LHCN-M2 (cell line): ENCODE measurements around the gene AHNAK2. TPM values are rescaled to one million over a fixed set of nuclear protein-coding genes. Genes with fewer than 3 reads are reported as not detected.

Experiments
- DNase-seq: peaks from one replicate; pipeline ENCODE4 v3.0.0-alpha.2; 2012; ENCODE audit warnings: low read depth
- total RNA-seq: library from RNA; depleted of rRNA; stranded (reverse); fragments of >200 nt; gene quantifications from 2 replicates; pipeline ENCODE4 v1.2.3, GENCODE V29; 2014

AHNAK2 gene
- total RNA-seq, 1 experiment from 2014 or later = 88.2 TPM

DNA sequence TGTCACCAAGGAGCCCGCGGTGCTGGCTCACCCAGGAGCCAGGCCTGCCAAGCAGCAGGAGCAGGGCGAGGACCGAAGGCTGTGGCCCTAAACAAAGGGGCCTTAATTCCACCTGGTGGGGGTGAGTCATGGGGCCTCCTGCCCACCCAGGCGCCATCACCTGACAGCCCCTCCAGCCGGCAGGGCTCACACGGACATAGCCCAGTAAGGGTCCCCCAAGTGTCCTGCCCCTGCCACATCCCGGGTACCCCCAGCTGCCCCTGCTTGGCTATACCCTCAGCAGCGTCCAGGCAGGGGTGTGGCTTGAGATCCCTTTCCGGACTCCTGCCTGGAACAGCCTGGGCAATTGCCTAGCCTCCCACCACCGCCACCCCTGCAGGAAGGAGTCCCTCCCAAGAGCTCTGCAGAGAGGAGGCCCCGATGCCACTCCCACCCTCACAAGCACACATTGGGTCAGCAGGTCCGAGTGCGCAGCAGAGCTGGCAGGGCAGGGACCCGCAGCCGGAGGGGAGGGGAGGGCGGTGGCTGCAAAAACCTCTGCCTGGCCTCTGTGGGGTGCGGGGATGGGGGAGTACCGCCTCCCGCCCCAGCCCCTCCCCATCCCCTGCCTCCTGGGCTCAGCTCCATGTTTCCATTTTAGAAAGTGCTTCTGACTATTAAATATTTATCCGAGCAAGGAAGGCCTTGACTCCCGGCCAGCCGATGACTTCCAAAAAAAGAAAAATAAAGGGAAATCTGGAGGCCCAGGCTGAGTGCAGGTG, 4.6 kb downstream of the AHNAK2 start:
- peak; percentile 87 for DNase-seq

DNA sequence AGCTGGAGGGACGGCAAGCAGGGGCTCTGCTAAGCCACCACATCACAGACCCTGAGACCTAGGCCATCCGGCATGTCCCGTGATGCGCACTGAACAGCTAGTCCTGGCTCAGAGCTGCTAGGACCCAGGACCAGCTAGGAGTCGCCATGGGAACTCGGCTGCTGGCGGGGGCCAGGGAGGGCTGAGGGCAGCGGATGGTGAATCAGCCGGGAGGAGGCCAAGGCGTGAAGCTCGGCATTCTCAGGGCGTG, 5.1 kb downstream of the AHNAK2 start:
- peak; percentile 97 for DNase-seq

DNA sequence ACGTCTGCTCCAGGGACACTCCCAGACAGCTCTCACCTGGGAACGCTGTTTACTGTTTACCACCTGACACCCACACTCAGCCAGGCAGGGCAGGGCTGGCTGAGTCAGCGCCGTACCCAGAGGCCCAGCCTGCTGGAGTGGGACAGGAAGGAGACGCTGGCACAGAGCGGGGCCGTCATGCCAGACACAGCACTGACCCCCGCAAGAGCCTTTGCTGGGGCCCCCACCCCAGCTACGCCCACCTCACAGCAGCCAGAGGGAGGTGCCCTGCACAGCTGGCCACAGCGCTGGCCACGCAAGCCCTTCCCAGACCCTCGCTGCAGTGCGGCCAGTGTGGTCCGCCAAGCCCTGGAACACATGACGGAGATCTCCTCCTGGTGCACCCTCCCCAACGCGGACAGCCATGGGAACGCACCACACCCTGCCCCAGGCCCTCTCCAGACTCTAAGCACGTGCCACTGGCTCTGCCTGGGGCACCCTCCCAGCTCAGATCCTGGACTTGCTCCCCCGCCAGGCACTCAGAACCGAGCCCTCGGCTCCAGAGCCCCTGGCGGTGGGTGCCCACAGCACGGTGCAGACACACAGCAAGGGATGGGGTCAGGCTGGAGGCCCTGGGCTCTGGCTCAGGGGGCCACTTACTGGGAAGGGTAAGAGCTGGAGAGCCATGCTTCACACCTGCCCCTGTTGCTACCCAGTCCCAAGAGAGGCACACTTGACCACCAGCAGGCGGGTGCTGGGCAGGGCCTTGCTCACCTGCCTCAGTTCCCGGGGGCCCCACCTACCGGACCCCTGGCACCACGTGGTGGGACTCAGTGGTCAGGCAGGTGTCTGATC, 5.7 kb downstream of the AHNAK2 start:
- DNase-seq = peak; percentile 73

DNA sequence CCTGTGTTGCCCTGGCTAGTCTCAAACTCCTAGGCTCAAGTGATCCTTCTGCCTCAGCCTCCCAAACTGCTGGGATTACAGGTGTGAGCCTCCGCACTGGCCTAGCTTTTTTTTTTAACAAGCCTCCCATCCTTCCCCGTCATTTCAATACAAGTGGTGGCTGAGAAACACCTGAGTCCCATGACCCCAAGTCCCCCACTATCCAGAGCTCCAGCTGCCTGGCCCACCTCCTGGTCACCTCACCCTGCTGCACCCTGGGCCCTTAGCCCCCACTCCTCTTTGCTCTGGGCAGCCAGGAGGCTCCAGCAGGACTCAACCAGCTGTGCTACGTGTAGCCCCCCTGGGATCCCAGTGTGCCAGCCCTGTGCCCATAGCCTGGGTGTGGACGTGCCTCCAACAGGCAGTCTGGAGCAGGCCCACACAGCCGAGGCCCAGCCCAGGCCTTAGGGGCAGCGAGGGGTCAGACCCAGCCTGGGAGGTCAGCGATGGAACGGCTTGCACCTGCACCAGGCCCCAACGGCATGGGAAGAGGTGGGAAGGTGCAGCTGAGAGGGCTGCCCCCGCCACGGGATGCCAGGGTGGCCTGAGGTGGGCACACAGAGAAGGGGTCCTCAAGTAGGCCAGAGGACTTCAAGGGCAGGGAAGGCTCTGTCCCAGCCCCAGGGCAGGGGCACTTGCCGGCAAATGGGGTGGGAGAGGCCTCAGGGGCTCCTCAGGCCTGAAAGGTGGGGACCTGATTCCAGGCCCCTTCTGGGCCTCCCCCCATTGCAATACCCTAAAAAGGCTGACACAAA, 6.5 kb downstream of the AHNAK2 start:
- DNase-seq = no peak

DNA sequence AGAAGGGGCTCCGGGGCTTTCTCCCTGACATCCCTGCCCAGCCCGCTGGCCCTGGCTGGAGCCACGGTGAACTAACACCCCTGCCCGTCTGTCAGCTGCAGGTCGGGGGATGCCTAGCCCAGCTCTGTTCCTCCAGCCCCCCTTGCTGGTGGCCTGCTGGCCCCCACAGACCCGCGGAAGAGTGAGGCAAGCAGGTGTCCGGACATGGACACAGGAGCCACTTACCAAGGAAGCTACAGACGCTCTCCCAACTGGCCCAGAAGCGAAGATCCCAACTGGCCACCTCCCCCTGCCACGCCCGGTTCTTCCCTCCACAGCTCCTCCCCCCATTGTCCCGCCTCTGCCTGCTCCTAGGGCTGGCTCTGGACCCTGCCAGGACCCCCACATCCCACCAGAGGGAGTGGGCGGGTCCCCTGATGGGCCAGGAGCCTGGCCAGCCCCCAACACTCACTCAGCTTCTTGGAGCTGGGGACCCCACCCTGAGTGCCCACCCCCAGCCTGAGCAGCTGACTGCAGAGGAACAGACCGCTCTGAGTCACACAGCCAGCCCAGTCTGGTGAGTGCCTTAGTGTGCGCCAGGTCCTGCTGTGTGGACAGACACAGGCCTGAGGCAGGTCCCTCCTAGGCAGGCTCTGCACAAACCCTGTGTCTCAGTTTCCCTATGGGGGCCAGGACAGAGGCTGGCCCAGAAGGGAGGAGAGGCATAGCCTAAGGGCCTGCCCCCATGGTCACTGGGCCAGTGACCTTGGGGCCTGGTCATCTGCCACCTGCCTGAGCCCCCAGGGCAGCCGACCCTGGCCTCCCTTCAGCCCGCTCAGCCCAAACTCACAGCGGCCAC, 7.7 kb downstream of the AHNAK2 start:
- peak; percentile 96 for DNase-seq

DNA sequence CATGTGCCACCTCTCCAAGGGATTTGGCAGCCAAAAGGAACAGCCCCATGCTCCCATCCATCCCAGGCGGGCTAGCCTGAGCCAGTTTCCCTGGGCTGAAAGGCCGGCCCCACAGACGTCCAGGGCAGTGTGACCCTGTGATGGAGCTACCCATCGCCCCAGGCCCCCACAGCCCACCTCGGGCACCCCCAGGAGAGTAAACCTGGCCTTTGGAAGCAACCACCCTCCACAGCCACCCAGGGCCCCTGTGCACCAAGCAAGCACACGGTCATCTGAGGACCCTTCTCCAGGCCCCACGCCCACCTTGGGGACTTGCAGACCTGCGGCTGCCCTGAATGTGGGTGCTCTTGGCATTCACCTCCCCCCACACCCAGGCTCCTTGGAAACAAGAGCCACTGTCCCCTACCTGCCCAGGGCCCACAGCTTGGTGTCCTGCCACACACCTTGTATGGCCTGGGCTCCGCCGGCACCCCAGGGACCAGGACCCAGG, 8.4 kb downstream of the AHNAK2 start:
- DNase-seq = no peak

DNA sequence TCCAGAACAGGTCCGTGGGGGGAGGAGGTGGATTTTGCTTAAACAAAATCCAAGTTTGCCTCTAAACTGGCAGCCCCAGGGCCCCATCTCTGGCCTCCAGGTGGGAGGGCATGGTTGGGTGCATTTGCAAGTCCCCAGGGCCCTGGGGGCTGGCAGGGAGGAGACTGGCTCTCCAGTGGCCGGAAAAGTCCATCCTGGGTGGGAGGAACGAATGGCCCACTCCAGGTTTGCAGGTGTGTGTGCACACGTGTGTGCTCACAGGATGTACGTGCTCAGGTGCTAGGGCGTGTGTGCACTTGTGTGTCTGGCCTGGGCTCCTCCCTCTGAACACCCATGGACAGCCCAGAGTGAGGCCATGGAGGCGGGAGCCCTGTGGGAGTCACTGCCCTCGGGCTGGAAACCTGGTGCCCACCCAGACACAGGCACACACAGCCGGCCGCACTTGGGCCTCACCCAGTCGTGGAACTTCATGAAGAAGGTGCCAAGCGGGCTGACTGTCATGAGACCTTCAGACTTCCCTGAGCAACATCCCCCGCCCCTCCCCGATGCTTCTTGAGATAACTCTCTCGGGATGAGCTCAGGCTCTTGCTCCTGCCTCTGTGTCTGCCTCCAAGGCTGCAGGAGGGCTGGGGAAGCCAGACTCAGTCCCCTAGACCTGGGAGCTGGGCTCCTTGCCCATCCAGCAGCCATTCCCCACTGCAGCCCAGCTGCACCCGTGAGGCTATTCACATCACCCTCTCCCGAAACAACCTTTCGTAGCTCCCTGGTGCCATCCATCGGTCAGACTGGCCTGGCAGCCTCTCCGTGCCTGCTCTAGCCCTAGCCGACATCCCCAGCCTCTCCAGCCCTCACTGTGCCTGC, 9.4 kb downstream of the AHNAK2 start:
- no peak for DNase-seq

DNA sequence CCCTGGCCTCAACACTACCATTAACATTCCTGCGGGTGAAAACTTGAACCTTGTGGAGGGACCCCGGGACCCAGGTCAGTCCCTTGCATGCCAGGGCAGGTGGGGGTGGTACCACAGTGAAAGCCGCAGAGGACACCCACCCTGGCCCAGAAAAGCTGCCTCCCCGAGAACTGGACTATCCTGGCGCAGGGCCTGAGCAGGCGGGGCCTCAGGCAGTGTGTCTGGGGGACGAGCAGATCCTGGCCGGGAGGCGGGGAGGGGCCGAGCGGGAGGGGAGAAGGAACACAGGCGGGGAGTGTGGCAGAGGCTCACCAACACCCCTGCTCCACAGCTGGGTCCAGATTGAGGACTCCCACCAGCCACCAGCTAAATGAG, 10.0 kb downstream of the AHNAK2 start:
- no peak for DNase-seq

DNA sequence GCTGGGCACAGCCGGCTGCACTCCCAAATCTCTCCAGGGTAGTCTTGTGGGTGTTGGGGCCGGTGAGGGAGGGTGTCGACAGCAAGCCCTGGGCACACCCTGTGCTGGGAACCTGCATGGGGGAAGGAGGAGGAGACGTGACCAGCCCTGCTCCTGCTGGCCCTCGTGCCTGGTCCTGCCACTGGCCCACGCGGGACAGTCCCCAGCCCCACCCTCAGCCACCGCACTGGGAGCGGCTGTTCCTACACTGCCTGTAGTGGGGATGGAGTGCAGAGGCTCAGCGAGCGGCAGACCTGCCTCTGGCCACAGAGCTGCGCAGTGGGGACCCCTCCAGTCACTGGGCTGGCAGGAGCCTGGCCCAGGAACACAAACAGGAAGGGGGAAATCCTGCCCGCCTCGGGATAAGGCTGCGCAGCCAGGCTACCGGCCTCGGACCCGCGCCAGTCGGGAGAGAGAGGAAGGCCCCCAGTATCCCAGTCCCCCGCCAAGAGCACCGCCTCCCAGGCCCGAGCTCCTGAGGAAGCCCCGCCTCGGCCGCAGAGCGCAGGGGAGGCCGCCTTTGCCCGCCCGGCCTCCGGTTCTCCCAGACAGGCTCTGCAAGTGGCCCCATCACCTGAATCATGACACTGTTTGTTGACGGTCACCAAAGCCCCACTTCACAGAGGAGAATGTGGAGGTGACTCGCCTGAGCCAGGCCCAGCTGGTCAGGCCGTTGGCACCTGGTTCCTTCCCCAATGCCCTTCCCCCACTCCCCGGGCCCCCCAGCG, 10.6 kb downstream of the AHNAK2 start:
- no peak for DNase-seq

DNA sequence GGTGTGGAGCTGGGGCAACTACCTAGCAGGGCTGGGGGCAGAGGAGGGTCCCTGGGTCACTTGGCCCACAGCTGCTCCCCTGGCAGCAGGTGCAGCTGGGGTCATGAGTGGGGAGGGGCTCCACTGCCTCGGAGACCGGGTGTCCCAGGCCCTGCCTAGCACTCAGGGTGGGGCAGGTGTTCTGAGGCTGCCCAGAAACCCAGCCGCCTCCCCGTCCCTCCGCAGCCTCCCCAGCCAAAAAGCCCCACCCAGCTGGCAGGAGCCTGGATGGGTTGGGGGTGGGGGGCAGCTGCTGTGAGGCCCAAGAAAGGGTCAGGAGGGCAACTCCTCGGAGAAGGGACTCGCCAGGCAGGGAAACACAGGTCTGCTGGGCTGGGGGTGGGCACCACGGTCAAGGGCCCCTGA, 11.2 kb downstream of the AHNAK2 start:
- DNase-seq = no peak

DNA sequence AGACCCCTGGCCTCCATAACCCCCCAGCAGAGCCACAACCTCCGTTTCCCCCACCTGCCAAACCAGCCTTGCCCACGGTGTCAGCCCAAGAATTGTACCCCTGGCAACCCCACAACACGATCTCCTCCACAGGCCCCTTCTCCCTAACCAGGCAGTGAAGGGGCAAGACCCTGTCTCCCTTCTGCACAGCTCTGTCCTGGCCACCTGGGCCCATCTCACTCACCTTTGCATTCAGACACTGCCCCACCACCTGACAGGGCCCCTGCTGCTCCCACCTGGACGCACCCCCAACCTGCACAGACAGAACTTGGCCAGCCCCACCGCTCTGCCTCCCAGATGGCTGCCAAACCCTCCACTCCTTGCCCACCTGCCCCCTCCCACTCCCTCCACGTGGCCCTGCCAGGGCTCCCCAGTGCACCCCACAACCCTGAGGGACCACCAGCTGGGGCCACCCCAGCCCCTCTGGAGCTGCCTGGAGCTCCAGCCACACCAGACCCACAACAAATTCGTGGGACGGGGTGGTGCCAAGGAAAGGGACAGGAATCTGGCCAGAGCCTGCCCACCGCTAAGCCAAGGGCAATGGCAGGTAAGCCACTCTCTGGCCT, 11.8 kb downstream of the AHNAK2 start:
- no peak for DNase-seq

DNA sequence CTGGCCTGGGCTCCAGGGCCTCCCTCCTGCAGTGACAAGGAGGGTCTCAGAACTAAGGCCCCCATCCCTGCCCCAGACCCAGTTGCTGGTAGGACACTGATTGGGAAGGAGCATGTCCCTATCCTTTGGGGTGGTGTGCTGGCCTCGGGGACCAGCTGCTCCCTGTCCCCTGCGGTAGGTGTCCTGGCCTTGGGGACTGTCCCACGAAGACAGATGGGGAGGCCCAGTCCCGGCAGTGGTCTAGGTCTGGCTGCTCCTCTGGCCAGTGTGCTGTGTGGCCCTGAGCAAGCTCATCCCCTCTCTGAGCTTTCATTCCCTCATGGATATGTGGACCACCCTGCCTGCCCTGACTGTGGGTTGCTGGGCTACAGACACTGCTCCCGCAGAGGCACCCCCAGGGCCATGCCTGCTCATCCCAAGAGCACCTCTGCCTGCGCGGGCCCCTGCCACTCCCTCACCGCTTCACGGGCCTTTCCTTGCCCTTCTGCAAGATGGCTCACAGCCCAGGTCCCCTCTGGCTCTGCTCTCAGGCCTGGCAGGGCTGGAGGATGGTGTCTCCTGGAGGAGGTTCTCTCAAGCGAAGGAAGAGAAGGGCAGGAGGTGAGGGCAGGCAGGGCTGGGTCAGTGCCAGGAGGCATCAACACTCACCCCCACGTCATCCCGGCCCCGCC, 12.5 kb downstream of the AHNAK2 start:
- no peak for DNase-seq

DNA sequence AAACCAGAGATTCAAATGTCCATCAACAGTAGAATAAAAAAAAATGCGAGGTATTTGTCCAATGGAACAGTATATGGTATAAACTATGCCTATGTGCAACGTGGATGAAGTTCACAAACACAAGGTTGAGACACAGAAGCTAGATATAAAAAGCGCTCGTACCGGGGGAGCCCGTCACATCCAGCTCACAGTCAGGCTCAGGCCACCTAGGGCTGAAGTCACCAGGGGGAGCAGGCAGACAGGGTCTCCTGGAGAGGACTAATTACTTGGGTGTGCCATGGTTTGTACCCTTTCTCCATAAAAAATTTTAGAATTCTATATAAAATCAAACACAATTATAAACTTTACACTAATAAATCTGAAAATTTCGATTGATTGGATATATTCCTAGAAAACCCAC, 13.6 kb downstream of the AHNAK2 start:
- DNase-seq = no peak

DNA sequence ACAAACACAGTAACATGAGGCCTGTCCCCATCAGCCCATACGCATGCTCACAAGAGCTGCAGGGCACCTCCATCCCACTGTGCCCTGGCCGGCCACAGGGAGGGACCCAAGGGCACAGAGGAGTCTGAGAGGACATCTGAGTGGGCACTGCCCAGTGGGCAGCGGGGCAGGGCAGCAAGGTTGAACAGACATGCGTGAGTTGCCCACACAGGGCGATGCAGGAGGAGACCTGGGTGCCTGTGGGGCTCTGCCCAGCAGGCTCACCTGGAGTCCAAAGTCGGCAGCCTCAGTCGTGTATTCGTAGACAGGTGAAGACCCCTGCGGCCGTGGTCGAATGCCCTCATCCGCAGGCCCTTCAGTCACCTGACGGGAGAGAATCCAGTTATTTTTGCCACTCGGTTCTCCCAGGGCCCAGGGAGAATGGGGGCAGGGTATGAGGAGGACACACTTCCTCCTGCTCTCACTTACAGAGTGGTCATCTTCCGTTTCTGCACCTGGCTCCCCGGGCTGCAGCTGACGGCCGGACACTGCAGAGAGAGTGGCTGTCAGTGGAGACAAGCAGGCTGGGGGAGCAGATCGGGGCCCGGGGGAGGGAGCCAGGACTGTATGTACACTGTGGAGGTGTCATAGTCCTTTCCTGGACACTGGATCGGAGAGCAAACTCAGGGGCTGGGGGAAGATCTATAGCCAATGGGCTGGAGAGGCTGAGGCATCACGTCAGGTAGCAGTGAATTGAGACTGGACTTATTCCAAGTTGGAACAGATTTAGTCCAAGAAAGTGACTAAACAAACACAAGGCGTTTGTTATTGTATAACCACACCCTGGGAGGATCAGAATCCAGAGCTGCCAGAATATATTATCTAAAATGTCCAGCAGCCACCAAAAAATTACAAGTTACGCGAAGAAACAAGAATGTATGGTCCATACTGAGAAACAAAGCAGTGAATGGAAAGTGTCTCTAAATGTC, 20.7 kb downstream of the AHNAK2 start:
- no peak for DNase-seq

DNA sequence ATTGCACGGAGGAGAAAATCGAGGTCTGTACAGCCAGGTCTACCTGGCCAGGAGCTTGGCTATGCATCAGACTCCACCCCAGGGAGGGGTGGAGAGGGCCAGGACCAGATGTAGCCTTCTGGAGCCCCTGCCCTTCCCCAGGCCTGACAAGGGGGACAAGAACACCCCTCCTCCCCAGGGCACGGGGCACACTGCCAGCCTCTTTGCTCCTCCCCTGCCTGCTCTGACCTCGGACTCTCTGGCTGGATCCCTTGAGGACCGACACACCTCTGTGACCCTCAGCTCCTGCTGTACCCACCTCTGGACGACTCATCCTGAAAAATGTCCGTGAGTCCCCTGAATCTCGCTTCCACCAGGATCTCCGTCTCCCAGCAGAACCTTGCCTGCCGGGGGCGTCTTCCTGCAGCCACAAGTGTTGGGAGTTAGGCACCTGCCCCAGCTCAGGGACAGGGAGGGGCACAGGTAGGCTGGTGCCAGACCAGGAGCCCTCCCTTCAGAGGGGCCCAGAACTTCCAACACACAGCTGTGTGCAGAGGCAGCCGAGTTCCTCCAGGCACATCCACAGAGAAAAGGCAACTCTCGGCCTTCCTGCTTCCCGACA, 21.8 kb downstream of the AHNAK2 start:
- no peak for DNase-seq

DNA sequence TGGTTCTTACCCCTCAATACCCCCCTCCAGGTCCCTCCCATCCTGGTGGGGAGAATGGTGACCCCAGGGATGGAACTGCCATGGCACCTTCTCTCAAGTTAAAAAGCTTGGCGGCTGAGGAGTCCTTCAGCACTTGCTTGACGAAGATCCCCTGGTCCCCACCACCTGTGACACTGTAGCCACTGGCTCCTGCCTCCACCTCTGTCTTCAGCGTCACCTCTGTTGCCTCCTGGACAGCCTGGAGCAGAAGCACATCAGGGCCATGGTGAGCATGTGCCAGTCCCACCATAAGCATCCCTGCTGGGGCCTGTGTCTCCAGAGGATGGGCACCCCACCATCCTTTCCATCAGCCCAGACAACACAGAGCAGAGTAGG, 22.8 kb downstream of the AHNAK2 start:
- no peak for DNase-seq

DNA sequence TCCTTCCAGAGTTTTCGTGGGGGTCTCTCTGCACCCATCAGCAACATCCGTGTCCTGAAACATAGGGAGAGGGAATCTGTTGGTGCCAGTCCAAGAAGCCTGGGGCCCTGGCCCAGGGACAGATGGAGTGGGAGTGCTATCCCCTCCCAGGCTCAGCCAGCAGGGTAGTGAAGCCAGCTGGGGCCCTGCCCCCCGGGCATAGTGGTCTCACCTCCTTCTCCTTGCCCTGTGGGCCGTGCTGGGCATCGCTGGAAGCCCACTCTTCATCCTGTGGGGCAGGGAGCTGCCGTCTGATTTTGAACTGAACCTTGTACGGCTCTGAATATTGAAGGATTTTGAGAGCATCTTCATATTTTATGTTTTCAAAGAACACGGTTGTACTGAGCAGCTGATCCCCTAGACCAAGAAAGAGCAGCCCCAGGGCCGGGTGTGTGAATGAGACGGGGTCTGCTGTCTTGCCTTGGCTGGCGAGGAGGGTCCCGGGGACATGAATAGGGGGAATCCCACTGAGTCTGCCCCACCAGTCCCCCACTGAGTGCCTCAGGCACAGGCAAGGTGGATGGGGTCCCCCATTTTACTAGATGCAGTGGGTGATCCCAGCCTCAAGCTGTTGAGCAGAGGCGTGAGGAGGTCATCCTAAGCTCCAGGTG, 23.3 kb downstream of the AHNAK2 start:
- no peak for DNase-seq
